Ovary (tissue), 3 donors: Measurements from ENCODE around the gene CCDC148.

Experiments
- CTCF ChIP-seq, 3 donors: fragments of 450-650 bp in 2 of 3; fragments of 200-600 bp in 1 of 3; IDR thresholded peaks; one replicate each; pipeline versions ENCODE4 v1.5.1 to v1.8.0; 2016 to 2022; ENCODE audit warnings: antibody characterized with exemption in 3 of 3, mild to moderate bottlenecking in 1 of 3
- EP300 ChIP-seq: sonication (generic); formaldehyde crosslinking; IDR thresholded peaks from one replicate; pipeline ENCODE4 v1.6.1; 2017; ENCODE audit warnings: antibody characterized with exemption
- POLR2A ChIP-seq: fragments of 450-650 bp; IDR thresholded peaks from one replicate; pipeline ENCODE4 v1.6.1; 2017; ENCODE audit warnings: antibody characterized with exemption, mild to moderate bottlenecking, moderate library complexity
- donor health status: DM: no; HTN: no; CAD: no.

DNA sequence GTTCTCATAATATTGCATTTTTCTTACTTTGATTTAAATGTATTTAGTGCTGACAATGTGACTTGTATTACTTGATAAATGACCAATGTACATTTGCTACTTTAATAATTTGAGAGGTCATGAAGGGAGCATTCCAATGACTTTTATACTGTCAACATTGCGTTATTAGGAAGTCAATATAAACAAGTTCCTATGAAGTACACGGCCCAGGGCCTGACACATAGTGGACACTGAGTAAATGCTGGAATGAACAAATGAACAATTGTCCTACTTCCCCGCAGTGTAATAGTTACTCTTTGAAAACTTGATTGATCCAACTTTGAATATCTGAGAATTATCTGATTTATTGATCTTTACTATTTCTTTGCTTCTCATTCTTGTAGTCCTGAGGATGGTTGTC lies 47.5 kb upstream of the CCDC148 start:
- TF ChIP-seq CTCF (IDR thresholded peaks at IDR 0.05): no peak
- no peak for TF ChIP-seq POLR2A
- TF ChIP-seq EP300: no peak
